Stimulated activated naive B cell treated with anti-CD40 and anti-IgM and Interleukin-4, amounts not matched to agents 10 μg/mL and 1 μg/mL and 100 μg/mL, for 72 hours (primary cell): ENCODE measurements around the gene PPP3CA.

Source experiments
- ATAC-seq, 2 donors: fragments of 150-1000 bp; cut with Tn5 transposase; replicated peaks; 2 replicates each; pipeline ENCODE4 v1.10.0; 2021; ENCODE audit warnings: moderate library complexity in 1 of 2
- DNase-seq: peaks from one replicate; pipeline ENCODE4 v3.0.0; 2021
- H3K27ac Mint-ChIP-seq: one replicate; pipeline ENCODE4 v1.8.0; 2022; ENCODE audit warnings: mild to moderate bottlenecking, mixed read lengths
- H3K27me3 Mint-ChIP-seq, 2 donors: one replicate each; pipeline ENCODE4 v1.8.0; 2022; ENCODE audit warnings: mixed read lengths in 2 of 2
- H3K36me3 Mint-ChIP-seq, 2 donors: one replicate each; pipeline ENCODE4 v1.8.0; 2022; ENCODE audit warnings: mixed read lengths in 2 of 2, mild to moderate bottlenecking in 1 of 2
- H3K4me1 Mint-ChIP-seq, 2 donors: one replicate each; pipeline ENCODE4 v1.8.0; 2022; ENCODE audit warnings: mixed read lengths in 2 of 2, mild to moderate bottlenecking in 1 of 2
- H3K4me3 Mint-ChIP-seq, 2 donors: one replicate each; pipeline ENCODE4 v1.8.0; 2022; ENCODE audit warnings: mild to moderate bottlenecking in 2 of 2, mixed read lengths in 2 of 2, moderate library complexity in 1 of 2
- H3K9me3 Mint-ChIP-seq, 2 donors: one replicate each; pipeline ENCODE4 v1.8.0; 2022; ENCODE audit warnings: mixed read lengths in 2 of 2, mild to moderate bottlenecking in 1 of 2

The PPP3CA gene

DNA sequence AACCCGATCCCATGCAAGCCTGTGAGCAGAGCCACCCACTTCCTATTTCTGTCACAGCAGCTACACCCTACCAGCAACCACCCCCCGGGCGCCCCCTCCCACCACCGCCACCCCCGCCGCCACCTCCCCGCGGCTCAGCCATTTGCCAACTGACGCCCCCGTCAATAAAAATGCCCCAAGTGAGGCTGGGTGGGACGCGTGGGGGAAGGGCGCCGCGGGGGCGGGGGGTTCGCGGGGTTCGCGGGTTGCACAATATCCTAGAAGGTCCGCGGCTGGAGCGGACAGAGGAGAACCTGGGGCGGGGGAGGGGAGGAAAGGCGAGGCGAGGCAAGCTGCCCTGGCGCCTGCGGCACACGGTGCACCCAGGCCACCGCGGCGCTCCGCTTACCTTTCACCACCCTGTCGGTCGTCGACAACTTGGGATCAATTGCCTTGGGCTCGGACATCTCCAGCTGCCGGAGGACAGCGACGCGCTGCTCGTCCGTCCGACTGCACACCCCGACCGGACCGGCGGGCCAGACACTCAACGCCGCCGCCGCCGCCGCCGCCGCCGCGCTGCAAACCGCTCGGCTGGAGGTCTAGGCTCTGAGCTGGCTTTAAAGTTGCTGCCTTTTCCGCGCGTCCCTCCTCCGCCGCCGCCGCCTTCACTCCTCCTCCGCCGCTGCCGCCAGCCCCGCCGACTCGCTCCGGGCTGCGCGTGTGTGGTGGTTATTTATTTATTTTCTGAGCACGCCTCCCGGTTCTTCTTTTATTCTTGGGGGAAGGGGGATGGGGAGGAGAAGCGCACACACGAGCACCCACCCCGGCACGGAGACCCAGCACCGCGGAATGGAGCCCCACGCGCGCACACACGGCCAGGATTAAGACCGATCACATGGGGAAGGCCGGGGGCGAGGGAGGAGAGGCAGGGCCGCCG, 717 bp downstream of the PPP3CA start:
- Mint-ChIP-seq H3K27ac (peak overlapping the region; percentile 98), H3K27me3 (no peaks in the 10 kb centered on the region), H3K36me3 (peaks cover 0 to 6% of the 10 kb centered on the region in 2 donors), H3K9me3 (no peaks in the 10 kb centered on the region), H3K4me3 (peak overlapping the region; percentile 95 to 98), H3K4me1 (peaks cover 20 to 46% of the 10 kb centered on the region in 2 donors)
- no peak for DNase-seq
- peak; percentile 24 to 29 for ATAC-seq

DNA sequence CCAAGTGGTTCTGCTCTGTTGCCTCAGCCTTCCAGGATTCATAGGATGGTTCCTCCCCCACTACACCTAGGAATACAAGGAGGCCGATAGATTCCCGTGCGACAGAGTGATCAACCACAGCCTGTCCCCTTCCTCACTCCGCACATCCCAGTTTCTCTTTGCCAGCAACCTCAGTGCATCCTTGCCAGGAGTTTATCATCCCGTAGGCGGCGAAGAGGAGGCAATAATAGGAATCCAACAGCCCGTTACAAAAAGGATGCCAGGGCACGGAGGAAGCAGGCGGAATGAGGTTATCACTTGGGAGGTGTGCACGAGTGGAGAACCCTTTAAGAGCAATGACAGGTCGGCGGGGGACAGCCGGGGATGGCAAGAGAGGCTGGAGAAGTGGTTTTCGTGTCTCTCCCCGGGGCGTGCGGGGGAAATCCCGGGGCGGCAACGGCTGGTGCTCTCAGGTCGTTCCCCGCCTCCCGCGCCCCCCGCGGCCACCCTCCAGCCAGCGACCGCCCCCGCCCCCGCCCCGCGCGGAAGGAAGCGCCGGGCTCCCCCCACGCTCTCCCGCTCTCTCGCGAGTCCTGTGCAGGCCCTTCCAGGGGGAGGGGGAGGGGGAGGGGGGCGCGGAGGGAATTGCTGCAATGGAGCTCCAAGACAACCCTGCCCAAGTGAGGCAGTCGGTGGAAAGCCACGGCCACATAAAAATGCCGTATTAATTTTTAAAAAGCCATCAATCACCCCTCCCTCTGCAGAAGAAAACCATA, 1.6 kb downstream of the PPP3CA start:
- Mint-ChIP-seq H3K4me1 (peaks cover 24 to 50% of the 10 kb centered on the region in 2 donors), H3K36me3 (peaks cover 0 to 9% of the 10 kb centered on the region in 2 donors), H3K27ac (peak overlapping the region; percentile 98), H3K9me3 (no peaks in the 10 kb centered on the region), H3K4me3 (peak overlapping the region; percentile 95 to 98), H3K27me3 (no peaks in the 10 kb centered on the region)
- DNase-seq (peak; percentile 78), ATAC-seq (peak; percentile 35 to 36)

GRCh38 chr4:101345271-101345595, 2.1 kb downstream of the PPP3CA start:
- H3K9me3 Mint-ChIP-seq, result no peaks in the 10 kb centered on the region
- H3K4me1 Mint-ChIP-seq, result peaks cover 24 to 51% of the 10 kb centered on the region in 2 donors
- no peaks in the 10 kb centered on the region for H3K27me3 Mint-ChIP-seq
- H3K36me3 Mint-ChIP-seq, result peaks cover 0 to 9% of the 10 kb centered on the region in 2 donors
- peak overlapping the region; percentile 92 to 98 for H3K4me3 Mint-ChIP-seq
- DNase-seq (peak; percentile 6), ATAC-seq (peak in 1 of 2 donors; percentile 4)
- peak overlapping the region; percentile 89 for H3K27ac Mint-ChIP-seq

GRCh38 chr4:101339332-101339731, 8.0 kb downstream of the PPP3CA start:
- Mint-ChIP-seq H3K27me3 (no peaks in the 10 kb centered on the region), H3K4me3 (no peak overlapping the region), H3K9me3 (peaks cover 0 to 2% of the 10 kb centered on the region in 2 donors), H3K36me3 (peaks cover 6 to 27% of the 10 kb centered on the region in 2 donors), H3K27ac (no peak overlapping the region), H3K4me1 (peaks cover 42 to 73% of the 10 kb centered on the region in 2 donors)
- DNase-seq (no peak), ATAC-seq (no peak)

GRCh38 chr4:101337688-101338087, 9.6 kb downstream of the PPP3CA start:
- DNase-seq, result no peak
- peak; percentile 25 to 38 for ATAC-seq
- H3K27ac Mint-ChIP-seq, result peak overlapping the region; percentile 69
- H3K9me3 Mint-ChIP-seq, result peaks cover 0 to 2% of the 10 kb centered on the region in 2 donors
- H3K27me3 Mint-ChIP-seq, result no peaks in the 10 kb centered on the region
- peaks cover 36 to 63% of the 10 kb centered on the region in 2 donors for H3K4me1 Mint-ChIP-seq
- H3K4me3 Mint-ChIP-seq, result peak overlapping the region in 1 of 2 donors; percentile 6
- peaks cover 6 to 27% of the 10 kb centered on the region in 2 donors for H3K36me3 Mint-ChIP-seq

GRCh38 chr4:101334963-101335572, 12.3 kb downstream of the PPP3CA start:
- Mint-ChIP-seq H3K4me1 (peaks cover 44 to 62% of the 10 kb centered on the region in 2 donors), H3K9me3 (peaks cover 0 to 2% of the 10 kb centered on the region in 2 donors), H3K36me3 (peaks cover 6 to 28% of the 10 kb centered on the region in 2 donors), H3K27me3 (no peaks in the 10 kb centered on the region), H3K27ac (peak overlapping the region; percentile 75), H3K4me3 (no peak overlapping the region)
- ATAC-seq, result no peak
- DNase-seq, result no peak

- peaks cover 29 to 62% of the 10 kb centered on the region in 2 donors for H3K4me1 Mint-ChIP-seq
- no peak overlapping the region for H3K4me3 Mint-ChIP-seq
- no peak for DNase-seq
- H3K27me3 Mint-ChIP-seq, result no peaks in the 10 kb centered on the region
- peaks cover 0 to 2% of the 10 kb centered on the region in 2 donors for H3K9me3 Mint-ChIP-seq
- H3K36me3 Mint-ChIP-seq, result peaks cover 6 to 19% of the 10 kb centered on the region in 2 donors
- no peak for ATAC-seq
- H3K27ac Mint-ChIP-seq, result no peak overlapping the region
Observed at GRCh38 chr4:101332424-101332823, 14.9 kb downstream of the PPP3CA start.

GRCh38 chr4:101331017-101331416, 16.3 kb downstream of the PPP3CA start:
- H3K9me3 Mint-ChIP-seq, result peaks cover 0 to 2% of the 10 kb centered on the region in 2 donors
- H3K4me3 Mint-ChIP-seq, result no peak overlapping the region
- no peak for ATAC-seq
- H3K27me3 Mint-ChIP-seq, result no peaks in the 10 kb centered on the region
- H3K4me1 Mint-ChIP-seq, result peaks cover 30 to 67% of the 10 kb centered on the region in 2 donors
- no peak for DNase-seq
- no peak overlapping the region for H3K27ac Mint-ChIP-seq
- peaks cover 6 to 15% of the 10 kb centered on the region in 2 donors for H3K36me3 Mint-ChIP-seq

GRCh38 chr4:101329592-101329991, 17.7 kb downstream of the PPP3CA start:
- ATAC-seq, result no peak
- peaks cover 25 to 64% of the 10 kb centered on the region in 2 donors for H3K4me1 Mint-ChIP-seq
- DNase-seq, result no peak
- no peak overlapping the region for H3K4me3 Mint-ChIP-seq
- no peaks in the 10 kb centered on the region for H3K27me3 Mint-ChIP-seq
- no peak overlapping the region for H3K27ac Mint-ChIP-seq
- H3K9me3 Mint-ChIP-seq, result no peaks in the 10 kb centered on the region
- H3K36me3 Mint-ChIP-seq, result peaks cover 0 to 5% of the 10 kb centered on the region in 2 donors

GRCh38 chr4:101328063-101328602, 19.2 kb downstream of the PPP3CA start:
- Mint-ChIP-seq H3K27ac (peak overlapping the region; percentile 89), H3K4me3 (peak overlapping the region; percentile 15 to 39), H3K27me3 (no peaks in the 10 kb centered on the region), H3K9me3 (peaks cover 0 to 2% of the 10 kb centered on the region in 2 donors), H3K4me1 (peaks cover 29 to 77% of the 10 kb centered on the region in 2 donors), H3K36me3 (peaks cover 0 to 5% of the 10 kb centered on the region in 2 donors)
- DNase-seq (no peak), ATAC-seq (peak; percentile 90 to 91)

GRCh38 chr4:101326576-101326975, 20.8 kb downstream of the PPP3CA start:
- H3K27ac Mint-ChIP-seq, result no peak overlapping the region

DNA sequence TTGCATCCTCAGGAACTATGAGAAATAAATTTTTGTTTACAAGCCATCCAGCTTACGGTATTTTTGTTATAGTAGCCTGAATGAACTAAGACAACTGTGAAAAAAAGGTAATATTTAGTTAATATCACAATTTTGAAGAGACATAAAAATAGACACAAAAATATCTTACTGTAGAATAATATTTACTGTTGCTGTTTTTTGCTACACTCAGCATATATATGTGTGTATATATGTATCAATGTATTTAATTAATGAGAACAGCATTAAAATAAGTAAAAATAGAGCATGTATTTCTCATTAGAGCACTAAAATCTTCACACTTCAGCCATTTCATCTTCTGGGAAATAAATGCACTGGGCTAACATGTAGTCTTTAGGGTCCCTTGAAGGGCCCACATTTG, 24.6 kb downstream of the PPP3CA start:
- peaks cover 34 to 68% of the 10 kb centered on the region in 2 donors for H3K4me1 Mint-ChIP-seq
- no peak for DNase-seq
- ATAC-seq, result no peak

More at GRCh38 chr4:101326576-101326975, 20.8 kb downstream of the PPP3CA start:
- Mint-ChIP-seq H3K36me3 (no peaks in the 10 kb centered on the region), H3K9me3 (peaks cover 0 to 2% of the 10 kb centered on the region in 2 donors), H3K4me1 (peaks cover 31 to 78% of the 10 kb centered on the region in 2 donors), H3K4me3 (no peak overlapping the region), H3K27me3 (no peaks in the 10 kb centered on the region)
- DNase-seq, result no peak
- ATAC-seq, result no peak

GRCh38 chr4:101321481-101322042, 25.8 kb downstream of the PPP3CA start:
- Mint-ChIP-seq H3K27ac (no peak overlapping the region), H3K4me1 (peaks cover 32 to 56% of the 10 kb centered on the region in 2 donors), H3K4me3 (no peak overlapping the region), H3K36me3 (peaks cover 0 to 4% of the 10 kb centered on the region in 2 donors), H3K27me3 (no peaks in the 10 kb centered on the region), H3K9me3 (peaks cover 0 to 2% of the 10 kb centered on the region in 2 donors)
- DNase-seq (no peak), ATAC-seq (no peak)

More for the DNA sequence above, 24.6 kb downstream of the PPP3CA start:
- H3K36me3 Mint-ChIP-seq, result no peaks in the 10 kb centered on the region
- H3K27ac Mint-ChIP-seq, result no peak overlapping the region
- no peaks in the 10 kb centered on the region for H3K27me3 Mint-ChIP-seq
- H3K9me3 Mint-ChIP-seq, result peaks cover 0 to 2% of the 10 kb centered on the region in 2 donors
- H3K4me3 Mint-ChIP-seq, result no peak overlapping the region
